Peyer's patch (tissue), 4 donors: ENCODE measurements around the gene XIAP. TPM values are rescaled to one million over a fixed set of nuclear protein-coding genes. Genes with fewer than 3 reads are reported as not detected.
"Not testable (repeated sequence)": the region's sequence is repeated elsewhere in the genome, so short reads cannot be mapped to it uniquely, and the experiment has no call there.

Experiments
- DNase-seq, 3 donors: peaks; one replicate each; pipeline ENCODE4 v3.0.0-alpha.2; 2017 to 2019
- H3K27ac ChIP-seq, 4 donors: fragments of 200-600 bp; sonication (generic); one replicate each; pipeline ENCODE4 v1.5.1; 2016 to 2019
- H3K27me3 ChIP-seq, 2 donors: fragments of 200-600 bp; sonication (generic); one replicate each; pipeline ENCODE4 v1.5.1; 2019
- H3K36me3 ChIP-seq, 3 donors: fragments of 200-600 bp; sonication (generic); one replicate each; pipeline ENCODE4 v1.5.1; 2016 to 2019
- H3K4me1 ChIP-seq, 4 donors: fragments of 200-600 bp; sonication (generic); one replicate each; pipeline ENCODE4 v1.5.1; 2016 to 2019
- H3K4me3 ChIP-seq, 4 donors: fragments of 200-600 bp; sonication (generic); 1 replicate in 3 of 4; 2 replicates in 1 of 4; pipeline ENCODE4 v1.5.1; 2016 to 2019; ENCODE audit warnings: mild to moderate bottlenecking in 1 of 4
- H3K9me3 ChIP-seq, 4 donors: fragments of 200-600 bp; sonication (generic); one replicate each; pipeline ENCODE4 v1.5.1; 2016 to 2019; ENCODE audit warnings: mild to moderate bottlenecking in 1 of 4
- POLR2A ChIP-seq, 2 donors: fragments of 450-650 bp; IDR thresholded peaks; one replicate each; pipeline ENCODE4 v1.5.1; 2017; ENCODE audit warnings: antibody characterized with exemption in 2 of 2, mild to moderate bottlenecking in 2 of 2, moderate library complexity in 2 of 2
- total RNA-seq, 4 donors: library from RNA; depleted of rRNA; stranded (reverse); fragments of >200 nt; gene quantifications; one replicate each; pipeline ENCODE4 v1.1.0, GENCODE V29; 2016
- TF ChIP-seq, protein P1 (sequence below), 6 experiments: fragments of 450-650 bp in 4 of 6; fragments of 200-600 bp in 2 of 6; sonication (generic) in 1 of 6; IDR thresholded peaks; one replicate each; pipeline ENCODE4 v1.5.1; 2017 to 2019; ENCODE audit warnings: antibody characterized with exemption in 6 of 6, mild to moderate bottlenecking in 3 of 6, moderate library complexity in 1 of 6

Gene XIAP
- total RNA-seq, 4 donors from 2014 or later: 27.7 to 46.2 (median 37.9) TPM

DNA sequence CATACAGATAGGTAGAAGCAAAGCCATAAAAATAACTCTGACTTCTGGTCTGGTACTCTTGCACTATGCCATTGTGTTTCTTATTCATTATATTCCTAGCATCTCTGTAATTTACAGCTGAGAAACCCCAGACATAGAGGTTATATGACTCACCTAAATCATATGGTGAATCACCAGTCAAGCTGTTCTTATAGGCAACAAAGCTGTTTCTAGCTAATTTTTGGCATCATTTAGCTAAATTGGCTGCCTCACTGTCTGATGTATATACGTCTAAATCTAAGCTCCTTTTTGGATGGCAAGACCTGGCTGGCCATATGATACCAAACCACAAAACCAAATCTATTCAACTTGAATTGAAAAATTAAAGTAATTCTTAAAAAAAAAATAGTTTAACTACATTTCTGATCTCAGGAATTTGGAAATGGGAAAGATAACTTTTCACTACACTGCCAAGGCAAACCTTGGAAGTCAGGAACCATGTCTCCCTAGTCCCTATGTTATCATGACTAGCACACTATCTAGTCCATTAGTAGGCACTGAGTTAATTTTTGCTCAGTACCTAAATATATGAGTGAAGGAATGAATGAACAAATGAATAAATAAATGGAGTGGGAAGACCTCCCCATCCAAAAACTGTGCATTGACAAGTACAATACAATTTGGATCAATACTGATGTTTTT, 60.4 kb downstream of the XIAP start:
- DNase-seq: no peak
- H3K27me3 ChIP-seq: no peaks in the 10 kb centered on the region
- no peak overlapping the region for H3K4me3 ChIP-seq
- H3K9me3 ChIP-seq: no peaks in the 10 kb centered on the region
- H3K27ac ChIP-seq: no peak overlapping the region
- H3K4me1 ChIP-seq: no peaks in the 10 kb centered on the region
- no peaks in the 10 kb centered on the region for H3K36me3 ChIP-seq
- no peak for TF ChIP-seq POLR2A (IDR thresholded peaks at IDR 0.05)
- TF ChIP-seq, protein P1, sequence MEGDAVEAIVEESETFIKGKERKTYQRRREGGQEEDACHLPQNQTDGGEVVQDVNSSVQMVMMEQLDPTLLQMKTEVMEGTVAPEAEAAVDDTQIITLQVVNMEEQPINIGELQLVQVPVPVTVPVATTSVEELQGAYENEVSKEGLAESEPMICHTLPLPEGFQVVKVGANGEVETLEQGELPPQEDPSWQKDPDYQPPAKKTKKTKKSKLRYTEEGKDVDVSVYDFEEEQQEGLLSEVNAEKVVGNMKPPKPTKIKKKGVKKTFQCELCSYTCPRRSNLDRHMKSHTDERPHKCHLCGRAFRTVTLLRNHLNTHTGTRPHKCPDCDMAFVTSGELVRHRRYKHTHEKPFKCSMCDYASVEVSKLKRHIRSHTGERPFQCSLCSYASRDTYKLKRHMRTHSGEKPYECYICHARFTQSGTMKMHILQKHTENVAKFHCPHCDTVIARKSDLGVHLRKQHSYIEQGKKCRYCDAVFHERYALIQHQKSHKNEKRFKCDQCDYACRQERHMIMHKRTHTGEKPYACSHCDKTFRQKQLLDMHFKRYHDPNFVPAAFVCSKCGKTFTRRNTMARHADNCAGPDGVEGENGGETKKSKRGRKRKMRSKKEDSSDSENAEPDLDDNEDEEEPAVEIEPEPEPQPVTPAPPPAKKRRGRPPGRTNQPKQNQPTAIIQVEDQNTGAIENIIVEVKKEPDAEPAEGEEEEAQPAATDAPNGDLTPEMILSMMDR (IDR thresholded peaks at IDR 0.05): no peak

DNA sequence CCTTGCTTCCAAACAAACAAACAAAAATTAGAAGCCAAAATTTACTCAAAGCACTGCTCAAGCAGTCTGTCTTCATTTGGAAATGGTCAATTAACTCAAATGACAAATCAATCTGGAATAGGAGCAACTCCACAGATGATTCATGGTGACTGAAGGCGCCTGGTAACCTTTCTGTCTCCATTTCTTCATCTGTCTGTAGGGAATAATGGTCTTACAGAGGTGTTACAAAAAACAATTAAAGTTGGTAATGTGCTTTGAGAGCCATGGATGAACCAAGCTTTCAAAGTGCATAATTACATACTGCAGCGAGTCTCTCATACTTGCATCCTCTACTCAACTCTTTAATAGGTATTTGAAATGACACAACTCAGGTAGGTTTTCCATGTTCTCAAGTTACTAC, 63.4 kb downstream of the XIAP start:
- Histone ChIP-seq H3K4me1 (no peaks in the 10 kb centered on the region), H3K36me3 (no peaks in the 10 kb centered on the region)
- TF ChIP-seq, protein P1 (IDR thresholded peaks at IDR 0.05): no peak
- TF ChIP-seq POLR2A (IDR thresholded peaks at IDR 0.05): no peak

DNA sequence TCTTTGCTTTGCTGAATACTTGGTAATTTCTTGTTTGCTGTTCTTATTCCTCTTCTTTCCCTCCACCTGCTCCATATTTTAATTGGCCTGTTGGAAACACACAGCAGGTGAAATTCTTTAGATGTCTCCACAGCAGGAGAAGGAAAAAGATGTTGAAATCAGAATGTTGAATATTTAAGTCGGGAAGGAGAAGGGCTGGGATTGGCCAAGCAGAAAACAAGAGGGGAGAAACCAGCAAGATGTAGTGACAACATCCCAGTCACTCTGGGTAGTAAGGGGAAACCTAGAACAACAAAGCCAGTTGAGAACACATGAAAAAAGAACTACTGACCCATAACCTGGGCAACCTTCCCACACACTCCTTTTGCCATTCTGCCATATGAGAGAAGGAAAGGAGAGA, 64.3 kb downstream of the XIAP start:
- TF ChIP-seq POLR2A (IDR thresholded peaks at IDR 0.05): no peak
- TF ChIP-seq, protein P1 (IDR thresholded peaks at IDR 0.05): no peak
- H3K9me3 ChIP-seq: no peaks in the 10 kb centered on the region
- H3K4me1 ChIP-seq: no peaks in the 10 kb centered on the region
- DNase-seq: no peak
- H3K36me3 ChIP-seq: no peaks in the 10 kb centered on the region
- H3K27ac ChIP-seq: no peak overlapping the region
- no peaks in the 10 kb centered on the region for H3K27me3 ChIP-seq
- no peak overlapping the region for H3K4me3 ChIP-seq

More for the DNA sequence above, 63.4 kb downstream of the XIAP start:
- Histone ChIP-seq H3K4me3 (no peak overlapping the region), H3K27me3 (no peaks in the 10 kb centered on the region), H3K27ac (no peak overlapping the region), H3K9me3 (no peaks in the 10 kb centered on the region)
- no peak for DNase-seq

DNA sequence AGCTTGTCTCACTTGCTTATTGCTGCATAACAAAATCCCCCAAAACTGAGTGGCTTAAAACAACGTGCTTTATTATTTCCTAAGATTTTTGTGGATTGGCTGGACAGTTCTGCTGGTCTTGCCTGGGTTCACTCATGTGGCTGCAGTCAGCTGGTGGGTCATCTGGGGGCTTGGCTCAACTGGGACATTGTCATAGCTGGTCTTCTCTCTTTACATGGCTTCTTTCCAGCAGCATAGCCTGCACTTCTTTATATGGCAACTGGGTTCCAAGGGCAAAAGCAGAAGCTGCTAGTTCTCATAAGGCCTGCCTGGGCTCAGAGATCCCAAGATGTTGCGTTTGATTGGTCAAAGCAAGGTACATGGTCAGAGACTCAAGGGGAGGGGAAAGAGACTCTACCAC, 68.0 kb downstream of the XIAP start:
- Histone ChIP-seq H3K27ac (no peak overlapping the region), H3K4me3 (no peak overlapping the region)

DNA sequence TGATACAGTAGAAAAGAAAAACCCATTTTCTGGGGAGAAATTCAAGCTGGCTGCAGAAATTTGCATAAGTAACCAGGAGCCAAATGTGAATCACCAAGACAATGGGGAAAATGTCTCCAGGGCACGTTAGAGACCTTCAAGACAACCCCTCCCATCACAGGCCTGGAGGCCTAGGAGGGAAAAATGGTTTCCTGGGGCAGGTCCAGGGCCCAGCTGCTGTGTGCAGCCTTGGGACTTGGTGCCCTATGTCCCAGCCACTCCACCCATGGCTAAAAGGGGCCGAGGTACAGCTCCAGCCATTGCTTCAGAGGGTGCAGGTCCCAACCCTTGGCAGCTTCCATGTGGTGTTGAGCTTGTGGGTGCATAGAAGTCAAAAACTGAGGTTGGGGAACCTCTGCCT, 72.2 kb downstream of the XIAP start:
- not testable (repeated sequence) for H3K27me3 ChIP-seq, H3K4me3 ChIP-seq, DNase-seq, H3K9me3 ChIP-seq, H3K36me3 ChIP-seq, H3K27ac ChIP-seq, H3K4me1 ChIP-seq

More for the DNA sequence above, 68.0 kb downstream of the XIAP start:
- no peak for DNase-seq
- TF ChIP-seq POLR2A (IDR thresholded peaks at IDR 0.05): no peak
- TF ChIP-seq, protein P1 (IDR thresholded peaks at IDR 0.05): no peak
- Histone ChIP-seq H3K27me3 (no peaks in the 10 kb centered on the region), H3K4me1 (no peaks in the 10 kb centered on the region), H3K9me3 (peaks cover 0 to 6% (median 0%) of the 10 kb centered on the region in 4 donors), H3K36me3 (no peaks in the 10 kb centered on the region)

DNA sequence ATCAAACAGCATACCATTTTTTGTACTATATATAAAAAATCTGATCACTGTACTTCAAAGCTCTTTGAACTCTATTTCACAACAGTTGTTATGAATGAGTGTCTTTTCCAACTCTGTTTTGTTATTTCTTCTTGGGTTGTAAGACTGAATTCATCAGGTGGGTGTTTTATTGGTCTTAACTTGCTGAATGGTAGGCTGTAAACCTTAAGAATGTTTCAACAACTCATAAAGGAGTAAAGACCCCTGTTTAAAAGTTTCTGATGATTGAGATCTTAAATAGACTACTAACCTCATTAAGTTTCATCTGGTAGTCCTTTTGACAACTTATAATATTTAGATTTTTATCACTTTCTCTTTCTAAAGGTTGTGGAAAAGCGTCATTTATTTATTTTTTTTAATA, 83.2 kb downstream of the XIAP start:
- no peaks in the 10 kb centered on the region for H3K27me3 ChIP-seq
- H3K4me3 ChIP-seq: no peak overlapping the region
- H3K36me3 ChIP-seq: no peaks in the 10 kb centered on the region
- no peak for DNase-seq
- no peak for TF ChIP-seq POLR2A (IDR thresholded peaks at IDR 0.05)
- TF ChIP-seq, protein P1 (IDR thresholded peaks at IDR 0.05): no peak
- no peaks in the 10 kb centered on the region for H3K4me1 ChIP-seq
- H3K27ac ChIP-seq: no peak overlapping the region
- H3K9me3 ChIP-seq: no peaks in the 10 kb centered on the region
